DOHH2 (cell line): Measurements from ENCODE around the gene MIXL1.

Source experiments
- CTCF ChIP-seq: fragments of 200-600 bp; sonication (generic); IDR thresholded peaks from one replicate; pipeline ENCODE4 v1.5.1; 2014; ENCODE audit warnings: antibody characterized with exemption, mild to moderate bottlenecking, low read depth, low read length; ENCODE audit not compliant: poor library complexity, severe bottlenecking
- EZH2phosphoT487 ChIP-seq: fragments of 200-600 bp; sonication (generic); IDR thresholded peaks from 2 replicates; pipeline ENCODE4 v1.6.1; 2017; ENCODE audit warnings: borderline replicate concordance, mild to moderate bottlenecking, antibody characterized with exemption, low read length, moderate library complexity, mixed read lengths

GRCh38 chr1:226211181-226211821, 12.2 kb upstream of the MIXL1 start:
- TF ChIP-seq EZH2phosphoT487 (no peak), CTCF (no peak)
